Activated CD8-positive, alpha-beta memory T cell treated with anti-CD3 and anti-CD28 coated beads, Interleukin-2, amount 50 U/mL, for 1 hour (primary cell): ENCODE measurements around the gene GRM1.
"Not testable (repeated sequence)": the region's sequence is repeated elsewhere in the genome, so short reads cannot be mapped to it uniquely, and the experiment has no call there.

Experiments
- DNase-seq: peaks from one replicate; pipeline ENCODE4 v3.0.0-alpha.2; 2020; ENCODE audit errors: extremely low read depth

The GRM1 gene

GRCh38 chr6:146191166-146191565, 162.3 kb downstream of the GRM1 start:
- DNase-seq: no peak

DNA sequence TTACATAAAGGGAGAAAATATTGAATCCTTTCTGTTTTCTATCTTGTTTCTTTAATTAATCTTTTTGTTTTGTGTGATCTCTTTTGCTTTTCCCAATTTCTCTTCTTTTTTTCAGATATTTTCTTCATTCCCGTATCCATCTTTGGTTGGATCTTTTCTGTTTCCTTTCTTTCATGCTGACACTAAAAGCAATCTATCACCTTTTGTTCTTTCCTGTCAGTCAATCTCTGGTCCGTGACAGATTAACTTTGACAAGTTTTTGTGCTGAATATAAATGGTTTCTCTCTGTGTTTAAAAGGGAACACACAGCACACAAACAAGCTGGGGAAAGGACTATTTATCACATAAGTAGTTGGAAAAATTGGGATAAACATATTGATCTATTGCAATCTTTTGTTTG, 162.8 kb downstream of the GRM1 start:
- no peak for DNase-seq

DNA sequence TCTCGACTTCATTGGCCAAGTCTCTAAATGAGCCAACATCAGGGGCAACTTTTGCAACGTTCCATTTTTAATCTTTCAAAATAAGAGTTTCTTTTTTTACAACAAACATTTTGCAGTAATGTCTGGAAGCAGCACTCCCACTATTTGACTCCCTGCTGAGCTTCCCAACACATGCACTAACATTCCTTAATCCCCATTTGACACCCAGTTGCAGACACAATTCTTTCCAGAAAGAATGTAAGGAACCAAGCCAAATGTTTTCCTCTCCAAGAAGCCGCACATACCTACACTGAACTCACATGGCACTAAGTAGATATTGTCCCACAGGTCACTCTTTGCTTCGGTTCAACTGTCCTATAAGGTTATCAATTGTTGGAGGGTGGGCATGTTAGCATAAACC, 165.6 kb downstream of the GRM1 start:
- no peak for DNase-seq

- no peak for DNase-seq
Measured at GRCh38 chr6:146200176-146200575, 171.3 kb downstream of the GRM1 start.

DNA sequence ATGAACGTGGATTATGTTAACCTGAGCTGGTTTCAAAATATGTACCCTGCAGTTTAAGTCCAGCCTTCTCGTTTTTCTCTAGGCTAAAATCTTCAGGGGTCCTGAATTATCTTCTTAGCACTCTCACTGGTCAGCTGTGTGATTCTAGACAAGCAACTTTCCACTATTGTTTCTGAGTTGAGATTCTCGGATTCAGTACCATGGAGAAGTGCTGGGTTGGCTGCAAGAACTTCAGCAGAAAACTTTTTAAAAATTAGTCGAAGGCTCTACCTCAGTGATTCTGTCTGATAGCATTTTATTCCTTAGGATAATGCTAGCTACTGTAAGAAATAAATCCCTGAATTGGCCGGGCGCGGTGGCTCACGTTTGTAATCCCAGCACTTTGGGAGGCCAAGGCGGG, 173.7 kb downstream of the GRM1 start:
- no peak for DNase-seq

DNA sequence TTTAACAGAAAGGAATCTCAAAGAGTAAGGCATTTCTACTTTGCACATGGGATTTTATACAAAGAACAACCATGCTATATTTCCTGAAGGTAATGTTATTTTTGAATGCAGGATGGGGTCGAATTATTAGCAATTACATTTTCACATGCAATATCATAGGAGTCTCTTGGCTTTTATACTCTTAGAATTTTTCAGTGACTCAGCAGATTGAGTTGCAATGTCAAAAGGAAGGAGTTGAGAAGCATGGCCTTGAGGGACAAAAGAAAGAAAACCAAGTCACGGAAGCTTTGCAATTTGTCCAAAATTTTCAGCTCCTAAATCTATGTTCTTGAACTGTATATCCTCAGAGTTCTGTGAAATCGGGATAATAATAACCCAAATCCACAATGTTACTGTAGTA, 181.1 kb downstream of the GRM1 start:
- DNase-seq: no peak

DNA sequence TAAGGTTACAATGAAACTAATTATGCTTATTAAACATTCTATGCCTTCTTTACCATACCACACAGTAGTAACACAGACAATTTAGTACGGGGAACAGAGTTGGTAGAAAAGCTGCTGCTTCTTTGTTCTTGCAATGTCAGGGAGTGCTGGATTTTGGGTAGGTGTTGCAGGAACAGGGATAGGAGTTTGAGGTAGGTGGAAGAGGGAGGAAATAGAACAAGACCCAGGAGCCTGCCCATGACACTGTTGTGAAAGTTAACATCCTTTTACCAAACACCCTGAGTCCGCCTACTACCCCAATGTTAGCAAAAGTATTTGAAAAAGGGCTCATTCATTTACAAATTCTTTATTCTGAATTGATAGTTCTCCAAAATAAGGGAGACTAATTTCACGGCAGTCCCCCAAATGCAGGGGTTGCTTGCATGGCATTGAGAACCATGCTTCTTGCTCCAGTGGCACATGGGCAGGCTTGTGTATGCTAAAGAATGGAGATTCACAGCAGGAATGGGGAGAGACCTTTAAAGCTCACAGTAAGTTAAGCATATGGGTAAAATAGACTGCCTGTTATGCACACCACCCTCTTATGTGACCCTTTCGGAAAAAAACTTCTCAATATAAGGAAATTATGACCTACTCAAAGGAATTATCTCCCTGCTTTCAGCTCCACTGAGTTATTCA, 181.7 kb downstream of the GRM1 start:
- DNase-seq: no peak

DNA sequence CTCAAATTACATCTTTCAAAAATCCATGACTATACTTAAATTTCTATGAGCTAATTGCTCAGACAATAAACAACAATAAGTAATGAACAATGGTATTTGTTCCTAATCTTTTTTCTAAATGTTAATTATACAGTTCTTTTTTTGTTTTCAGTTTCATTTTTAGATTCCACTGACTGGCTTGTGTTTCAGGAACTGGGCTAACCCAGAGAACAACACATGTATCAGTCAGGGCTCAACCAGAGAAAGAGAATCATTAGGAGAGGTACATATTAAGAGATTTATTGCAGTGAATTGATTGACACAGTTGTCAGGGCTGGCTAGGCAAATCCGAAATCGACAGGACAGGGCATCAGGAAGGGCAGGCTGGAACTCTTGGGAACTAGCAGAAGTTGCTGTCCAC, 182.8 kb downstream of the GRM1 start:
- no peak for DNase-seq

DNA sequence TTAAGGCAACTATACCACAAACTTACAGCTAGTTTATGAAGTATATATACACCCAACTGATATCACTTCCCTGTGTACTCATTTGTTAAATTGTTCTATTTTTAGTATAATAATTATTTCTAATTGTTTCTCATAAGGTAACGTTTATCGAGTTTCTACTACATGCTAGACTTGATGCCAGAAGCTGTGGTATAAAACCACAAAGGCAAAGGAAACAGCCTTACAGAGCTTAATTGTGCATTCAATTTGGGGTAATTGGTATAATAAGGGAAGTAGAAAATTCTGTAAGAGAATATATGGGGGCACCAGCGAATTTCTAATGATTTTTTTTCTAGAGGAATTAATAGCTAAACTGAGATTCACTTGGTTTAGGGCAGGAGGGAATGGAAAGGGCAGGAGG, 183.9 kb downstream of the GRM1 start:
- DNase-seq: no peak

DNA sequence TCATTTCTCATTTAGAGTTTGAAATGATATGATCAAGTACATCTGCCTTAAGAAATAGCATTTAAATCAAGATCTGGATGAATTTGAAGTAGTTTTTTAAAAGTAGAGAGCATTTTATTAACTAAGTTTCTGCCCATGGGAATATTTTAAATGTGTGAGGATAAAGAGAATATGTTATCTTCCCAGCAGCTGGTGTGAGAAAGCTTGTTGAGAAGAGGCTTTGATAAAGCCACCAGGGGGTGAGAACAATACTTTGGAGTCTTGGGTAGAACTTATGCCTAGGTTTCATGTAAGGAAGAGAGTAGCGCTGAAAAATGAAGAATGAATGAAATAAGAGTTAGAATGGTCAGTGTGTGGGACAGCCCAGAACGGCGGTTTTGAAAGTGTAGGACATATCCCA, 190.2 kb downstream of the GRM1 start:
- no peak for DNase-seq

GRCh38 chr6:146224449-146224848, 195.6 kb downstream of the GRM1 start:
- no peak for DNase-seq

GRCh38 chr6:146224988-146225387, 196.1 kb downstream of the GRM1 start:
- DNase-seq: no peak

- no peak for DNase-seq
Measured at GRCh38 chr6:146240322-146240721, 211.5 kb downstream of the GRM1 start.

DNA sequence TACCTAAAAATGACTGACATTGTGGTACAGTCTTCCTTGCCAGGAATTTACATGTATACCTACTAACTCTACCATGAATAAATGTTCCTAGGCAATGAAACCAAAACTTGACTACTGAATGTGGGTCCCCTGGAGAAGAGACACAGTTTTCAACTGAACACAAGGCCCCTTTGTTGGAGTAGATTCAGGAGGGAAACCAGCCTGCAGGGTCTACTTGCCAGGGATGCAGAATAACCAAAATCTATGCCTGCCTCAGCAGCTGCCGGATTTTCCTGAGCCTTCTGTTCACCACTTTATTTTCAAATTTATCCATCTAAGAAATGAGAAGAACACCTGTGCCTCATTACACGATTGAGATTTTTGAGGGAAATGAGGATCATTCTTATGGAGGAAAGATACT, 211.9 kb downstream of the GRM1 start:
- DNase-seq: no peak

DNA sequence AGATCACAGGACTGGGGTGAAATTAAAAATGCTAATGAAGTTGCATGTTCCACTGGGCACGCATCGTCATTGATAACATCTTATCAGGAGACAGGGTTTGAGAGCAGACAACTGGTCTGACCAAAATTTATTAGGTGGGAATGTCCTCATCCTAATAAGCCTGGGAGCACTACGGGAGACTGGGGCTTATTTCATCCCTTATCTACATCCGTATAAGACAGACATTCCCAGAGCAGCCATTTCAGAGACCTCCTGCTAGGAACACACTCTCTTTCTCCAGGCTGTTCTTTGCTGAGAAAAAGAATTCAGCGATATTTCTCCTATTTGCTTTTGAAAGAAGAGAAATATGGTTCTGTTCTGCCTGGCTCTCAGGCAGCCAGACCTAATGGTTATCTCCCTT, 214.8 kb downstream of the GRM1 start:
- not testable (repeated sequence) for DNase-seq

- no peak for DNase-seq
Measured at GRCh38 chr6:146244630-146245143, 215.8 kb downstream of the GRM1 start.

DNA sequence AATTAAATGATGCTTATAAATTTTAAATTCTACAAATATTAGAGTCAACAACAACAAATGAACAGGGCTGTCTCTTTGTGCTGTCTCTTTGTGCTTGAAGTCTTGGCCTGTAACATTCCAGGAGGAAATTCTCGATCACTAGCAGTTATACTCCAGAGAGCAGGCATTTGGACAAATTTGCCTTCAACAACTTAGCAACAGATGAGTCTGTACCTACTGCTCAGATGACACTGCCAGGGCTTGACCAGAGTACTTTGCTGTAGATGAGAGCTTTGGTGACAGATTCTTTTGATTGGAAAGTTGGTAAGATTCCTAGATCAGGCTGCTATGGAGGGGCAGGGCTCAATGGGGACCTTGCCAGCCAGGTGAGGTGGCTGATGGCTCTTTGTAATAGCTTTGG, 217.2 kb downstream of the GRM1 start:
- DNase-seq: no peak

DNA sequence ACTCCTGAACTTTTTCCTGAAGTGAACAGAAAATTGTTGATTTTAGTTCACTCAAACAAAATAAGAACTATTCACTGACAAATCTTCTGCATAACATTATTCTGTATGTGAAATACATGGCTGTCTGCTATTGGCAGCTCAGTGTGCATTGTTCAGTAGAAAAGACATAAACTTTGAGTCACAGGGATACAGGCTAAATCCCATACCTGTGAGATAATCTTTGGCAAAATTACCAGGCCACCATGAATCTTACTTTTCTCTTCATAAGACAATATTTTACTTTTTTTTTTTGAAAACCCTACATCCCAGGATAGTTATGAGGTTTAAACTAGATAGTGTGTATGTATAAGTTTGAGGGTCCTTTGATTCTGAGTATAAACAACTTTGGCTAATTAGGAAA, 224.8 kb downstream of the GRM1 start:
- no peak for DNase-seq

DNA sequence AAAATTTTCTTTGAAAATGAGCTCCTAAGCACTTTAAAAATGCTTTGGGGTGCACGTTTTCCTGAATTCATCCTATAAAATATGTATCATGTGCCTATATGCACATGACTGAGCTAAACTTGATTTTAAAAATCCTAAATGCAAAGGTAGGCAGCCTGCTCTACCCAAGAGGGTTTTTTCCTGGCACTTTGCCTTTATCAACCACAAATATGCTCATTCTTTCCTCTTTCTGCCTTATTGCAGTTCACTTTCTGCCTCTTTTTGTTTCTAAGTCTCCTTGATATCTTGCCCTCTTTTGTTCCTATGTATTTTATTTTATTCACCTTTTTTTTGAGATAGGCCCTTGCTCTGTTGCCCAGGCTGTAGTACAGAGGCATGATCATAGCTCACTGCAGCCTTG, 229.3 kb downstream of the GRM1 start:
- no peak for DNase-seq

DNA sequence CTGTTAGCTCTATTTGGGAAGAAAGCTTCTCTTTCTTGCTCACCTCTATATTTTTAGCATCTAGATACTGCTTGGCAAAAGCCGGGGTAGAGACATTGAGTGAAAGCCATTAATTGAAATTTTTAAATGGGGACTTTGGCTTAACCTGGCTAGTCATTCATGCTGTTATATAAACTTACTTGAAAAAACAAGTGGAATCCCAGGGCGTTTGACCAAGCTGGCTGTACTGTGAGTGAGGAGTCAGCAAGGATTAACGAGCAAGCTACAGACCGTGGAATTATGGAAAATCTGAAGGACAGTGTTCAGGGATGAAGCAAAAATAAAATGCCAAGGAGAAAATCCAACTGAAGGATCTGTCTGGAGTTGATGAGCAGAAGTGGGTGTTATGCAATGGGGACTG, 232.0 kb downstream of the GRM1 start:
- no peak for DNase-seq

DNA sequence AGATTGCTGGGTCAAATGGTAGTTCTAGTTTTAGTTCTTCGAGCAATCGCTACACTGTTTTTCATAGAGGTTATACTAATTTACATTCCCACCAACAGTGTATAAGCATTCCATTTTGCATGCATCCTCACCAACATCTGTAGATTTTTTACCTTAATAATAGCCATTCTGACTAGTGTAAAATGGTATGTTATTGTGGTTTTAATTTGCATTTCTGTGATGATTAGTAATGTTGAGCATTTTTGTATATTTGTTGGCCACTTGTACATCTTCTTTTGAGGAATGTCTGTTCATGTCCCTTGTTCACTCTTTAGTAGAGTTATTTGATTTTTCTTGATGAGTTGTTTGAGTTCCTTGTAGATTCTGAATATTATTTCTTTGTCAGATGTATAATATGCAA, 236.2 kb downstream of the GRM1 start:
- no peak for DNase-seq

DNA sequence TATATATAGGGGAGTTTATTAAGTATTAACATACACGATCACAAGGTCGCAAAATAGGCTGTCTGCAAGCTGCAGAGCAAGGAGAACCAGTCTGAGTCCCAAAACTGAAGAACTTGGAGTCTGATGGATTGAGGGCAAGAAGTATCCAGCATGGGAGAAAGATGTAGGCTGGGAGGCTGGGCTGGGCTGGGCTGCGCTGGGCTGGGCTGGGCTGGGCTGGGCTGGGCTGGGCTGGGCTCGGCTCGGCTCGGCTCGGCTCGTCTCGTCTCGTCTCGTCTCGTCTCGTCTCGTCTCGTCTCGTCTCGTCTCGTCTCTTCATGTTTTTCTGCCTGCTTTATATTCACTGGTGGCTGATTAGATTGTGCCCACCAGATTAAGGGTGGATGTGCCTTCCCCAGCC, 238.6 kb downstream of the GRM1 start:
- DNase-seq: no peak

DNA sequence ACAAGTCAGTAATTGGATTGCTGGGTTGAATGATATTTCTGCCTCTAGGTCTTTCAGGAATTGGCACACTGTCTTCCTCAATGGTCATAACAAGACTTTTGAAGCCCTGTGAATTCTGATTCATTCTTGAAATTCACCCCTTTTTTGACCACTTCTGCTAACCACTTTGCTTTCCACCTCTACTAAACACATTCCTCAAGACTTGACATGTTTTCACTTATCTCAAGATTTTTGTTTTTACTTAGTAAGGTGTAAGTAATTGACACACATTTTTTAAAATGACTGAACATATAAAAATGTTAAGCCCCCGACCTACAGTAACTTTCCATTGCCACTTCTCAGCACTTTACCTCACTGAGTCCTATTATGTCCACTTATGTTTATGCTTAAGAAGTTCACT, 239.1 kb downstream of the GRM1 start:
- no peak for DNase-seq

DNA sequence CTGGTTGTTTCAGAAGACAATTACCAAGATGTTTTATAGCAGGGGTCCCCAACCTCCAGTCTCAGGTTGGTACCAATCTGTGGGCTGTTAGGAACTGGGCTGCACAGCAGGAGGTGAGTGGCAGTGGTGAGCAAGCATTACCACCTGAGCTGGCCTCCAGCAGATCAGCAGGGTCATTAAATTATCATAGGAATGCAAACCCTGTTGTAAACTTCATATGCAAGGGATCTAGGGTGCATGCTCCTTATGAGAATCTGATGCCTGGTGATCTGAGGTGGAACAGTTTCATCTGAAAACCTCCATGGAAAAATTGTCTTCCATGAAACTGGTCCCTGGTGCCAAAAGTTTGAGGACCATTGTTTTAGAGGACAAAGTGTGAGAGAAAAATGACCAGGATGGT, 240.6 kb downstream of the GRM1 start:
- no peak for DNase-seq
